HG02870 (cell line): Measurements from ENCODE around the gene TRHDE.

Experiments used
- ATAC-seq: cut with Tn5 transposase; IDR thresholded peaks from one replicate; pipeline ENCODE4 v1.9.1; 2021; ENCODE audit warnings: mild to moderate bottlenecking, moderate library complexity; ENCODE audit not compliant: unreplicated experiment

Gene TRHDE

DNA sequence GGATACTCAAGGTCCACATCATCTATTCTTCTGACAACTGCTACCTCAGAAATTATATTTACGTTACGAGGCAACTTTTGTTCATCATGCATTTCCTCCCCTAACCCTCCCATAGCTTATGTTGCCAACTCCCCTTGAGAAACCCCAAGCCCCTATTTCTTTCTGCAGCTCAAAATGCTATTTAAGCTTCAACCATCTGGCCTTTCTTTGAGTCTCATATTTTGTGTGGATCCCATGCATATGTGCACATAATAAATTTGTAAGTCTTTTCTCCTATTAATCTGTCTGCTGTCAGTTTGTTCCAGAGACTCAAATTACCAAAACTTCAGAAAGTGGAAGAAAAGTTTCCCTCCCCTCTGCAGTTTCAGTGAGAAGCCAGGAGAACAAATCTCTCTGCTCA lies 444.1 kb downstream of the TRHDE start:
- ATAC-seq: no peak

DNA sequence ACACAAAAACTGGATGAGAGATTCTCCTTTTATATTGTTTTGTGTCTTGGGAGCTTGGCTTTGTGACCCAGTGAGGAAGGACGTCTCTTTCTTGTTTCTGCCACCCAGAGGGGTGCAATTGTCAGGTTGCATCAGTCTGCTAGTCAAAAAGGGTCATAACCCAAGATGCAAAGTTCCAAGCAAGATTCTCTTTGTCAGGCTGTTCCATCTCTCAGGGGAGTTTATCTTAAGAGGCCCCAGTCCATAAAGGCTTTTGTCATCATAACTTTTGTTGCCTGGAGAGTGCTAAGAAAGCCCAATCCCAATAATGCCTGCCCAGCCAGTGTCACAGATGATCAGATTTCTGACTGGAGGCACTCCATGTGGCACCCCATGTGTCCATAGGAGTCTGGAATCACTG lies 444.9 kb downstream of the TRHDE start:
- ATAC-seq: no peak
